K562 (cell line): Measurements from ENCODE around the gene MSRB2.

ENCODE experiments used
- EP400 ChIP-seq: fragments of 450-650 bp; IDR thresholded peaks from 2 replicates; pipeline ENCODE4 v1.6.1; 2017; ENCODE audit warnings: antibody characterized with exemption, mild to moderate bottlenecking, moderate library complexity
- FOXP1 ChIP-seq: sonication (generic); formaldehyde crosslinking; IDR thresholded peaks from 2 replicates; pipeline ENCODE4 v1.8.0; 2022; ENCODE audit warnings: mild to moderate bottlenecking, missing genetic modification reagents
- HNRNPLL ChIP-seq: fragments of 200-400 bp; formaldehyde crosslinking; IDR thresholded peaks from 2 replicates; pipeline ENCODE4 v1.6.1; 2017; ENCODE audit warnings: low read length, low read depth, mild to moderate bottlenecking; ENCODE audit not compliant: poor library complexity, severe bottlenecking
- JUND ChIP-seq, 2 experiments: IDR thresholded peaks; 2 replicates in 1 of 2; 3 replicates in 1 of 2; pipeline ENCODE4 v1.6.1; 2011; ENCODE audit warnings: borderline replicate concordance in 2 of 2, low read depth in 2 of 2, low read length in 2 of 2, improper control_type of control experiment in 1 of 2, missing biosample characterization in 1 of 2, missing genetic modification characterization in 1 of 2, missing genetic modification reagents in 1 of 2
- NR2F6 ChIP-seq: fragments of 450-650 bp; formaldehyde crosslinking; IDR thresholded peaks from 2 replicates; pipeline ENCODE4 v1.4.0; 2020; ENCODE audit warnings: mild to moderate bottlenecking
- ZNF766 ChIP-seq: fragments of 200-800 bp; sonication (Bioruptor generic); conservative IDR thresholded peaks from 2 replicates; pipeline ENCODE4 v1.6.1; 2016; ENCODE audit warnings: missing genetic modification characterization, missing compliant biosample characterization

GRCh38 chr10:23078114-23078513 is 17.3 kb upstream of the MSRB2 start:
- no peak for TF ChIP-seq FOXP1
- no peak for TF ChIP-seq EP400
- no peak for TF ChIP-seq HNRNPLL
- no peak for TF ChIP-seq NR2F6 (CRISPR knock-in tag)
- no peak for TF ChIP-seq ZNF766 (CRISPR knock-in tag)
- no peak for TF ChIP-seq JUND (IDR thresholded peaks at IDR 0.05; ENCODE audit: borderline replicate concordance, low read depth, low read length)
- no peak for TF ChIP-seq JUND (tag; IDR thresholded peaks at IDR 0.05; ENCODE audit: borderline replicate concordance, low read depth, low read length)
